B cell (primary cell): ENCODE results near the gene EPN1. TPM values are rescaled to one million over a fixed set of nuclear protein-coding genes. Genes with fewer than 3 reads are reported as not detected.
A peak's percentile ranks its signal among the peaks of the same experiment; 100 is the strongest.

Experiments
- ATAC-seq: fragments of 200-7000 bp; cut with Tn5 transposase; one replicate; pipeline ENCODE4 v1.10.0; 2021; ENCODE audit warnings: low read depth, mild to moderate bottlenecking, moderate number of reproducible peaks, moderate library complexity
- CTCF ChIA-PET: fragments of 350-600 bp; sonication (Branson Sonifier 250); formaldehyde crosslinking; loops from one replicate; lab custom pipeline; 2021; ENCODE audit warnings: antibody characterized with exemption, inconsistent platforms; lab: Charles Lee
- POLR2A ChIA-PET: fragments of 350-600 bp; sonication (Branson Sonifier 250); formaldehyde crosslinking; loops from one replicate; lab custom pipeline; 2021; ENCODE audit warnings: antibody characterized with exemption; lab: Charles Lee
- DNase-seq: peaks from one replicate; pipeline ENCODE4 v3.0.0; 2013
- H2AFZ ChIP-seq: 2 replicates; pipeline ENCODE4 v1.6.1; 2012; ENCODE audit warnings: mild to moderate bottlenecking, low read depth, low read length; ENCODE audit not compliant: insufficient read depth, poor library complexity, severe bottlenecking
- H3K27ac ChIP-seq, 2 donors: 1 replicate in 1 of 2; 2 replicates in 1 of 2; pipeline ENCODE4 v1.5.1; 2012 to 2013; ENCODE audit warnings: low read length in 2 of 2, mild to moderate bottlenecking in 2 of 2, moderate library complexity in 1 of 2
- H3K27me3 ChIP-seq, 4 experiments: fragments of 200-600 bp in 1 of 4; sonication (generic) in 1 of 4; replicated peaks in 1 of 4; 1 replicate in 2 of 4; 2 replicates in 2 of 4; pipeline versions ENCODE4 v1.6.1 to v1.7.0; 2013 to 2016; ENCODE audit warnings: low read length in 3 of 4, mild to moderate bottlenecking in 2 of 4, mixed read lengths in 1 of 4, moderate library complexity in 1 of 4; ENCODE audit not compliant: insufficient read depth in 4 of 4, control insufficient read depth in 3 of 4; ENCODE audit errors: control extremely low read depth in 1 of 4
- H3K36me3 ChIP-seq, 2 experiments: replicated peaks in 1 of 2; 1 replicate in 1 of 2; 2 replicates in 1 of 2; pipeline versions ENCODE4 v1.6.1 to v1.7.1; 2013; ENCODE audit warnings: low read length in 1 of 2; ENCODE audit not compliant: insufficient read depth in 2 of 2, control insufficient read depth in 1 of 2; ENCODE audit errors: control extremely low read depth in 1 of 2, extremely low read depth in 1 of 2
- H3K4me1 ChIP-seq, 2 donors: fragments of 200-600 bp in 1 of 2; sonication (generic) in 1 of 2; 1 replicate in 1 of 2; 2 replicates in 1 of 2; pipeline versions ENCODE4 v1.5.1 to v1.6.1; 2013 to 2017; ENCODE audit warnings: low read length in 2 of 2; ENCODE audit not compliant: control insufficient read depth in 2 of 2, insufficient read depth in 2 of 2
- H3K4me2 ChIP-seq: replicated peaks from 2 replicates; pipeline ENCODE3; 2012; ENCODE audit warnings: mild to moderate bottlenecking, low read depth, low read length; ENCODE audit not compliant: poor library complexity, severe bottlenecking
- H3K4me3 ChIP-seq, 5 experiments: fragments of 200-600 bp in 1 of 5; sonication (generic) in 1 of 5; 1 replicate in 3 of 5; 2 replicates in 2 of 5; pipeline versions ENCODE4 v1.5.1 to v1.7.0; 2011 to 2016; ENCODE audit warnings: low read length in 4 of 5, mild to moderate bottlenecking in 4 of 5, low read depth in 2 of 5, control low read depth in 1 of 5, moderate library complexity in 1 of 5; ENCODE audit not compliant: insufficient read depth in 1 of 5; ENCODE audit errors: control extremely low read depth in 1 of 5, extremely low read depth in 1 of 5
- H3K79me2 ChIP-seq: fragments of 200-600 bp; sonication (generic); one replicate; pipeline ENCODE4 v1.6.0; 2016; ENCODE audit warnings: low read length; ENCODE audit not compliant: control insufficient read depth, insufficient read depth
- H3K9ac ChIP-seq: fragments of 200-600 bp; sonication (generic); 2 replicates; pipeline ENCODE4 v1.6.1; 2017; ENCODE audit warnings: mild to moderate bottlenecking, low read length, moderate library complexity
- H3K9me3 ChIP-seq, 3 donors: one replicate each; pipeline versions ENCODE4 v1.6.1 to v1.7.1; 2013; ENCODE audit warnings: low read length in 2 of 3; ENCODE audit not compliant: control insufficient read depth in 2 of 3, insufficient read depth in 1 of 3; ENCODE audit errors: control extremely low read depth in 1 of 3
- H4K20me1 ChIP-seq: 2 replicates; pipeline ENCODE4 v1.6.0; 2012; ENCODE audit warnings: mild to moderate bottlenecking, low read length; ENCODE audit not compliant: insufficient read depth, control insufficient read depth, poor library complexity, severe bottlenecking
- H3K27ac Mint-ChIP-seq: one replicate; pipeline ENCODE4 v1.8.0; 2021; ENCODE audit warnings: mixed read lengths
- H3K27me3 Mint-ChIP-seq: one replicate; pipeline ENCODE4 v1.8.0; 2021; ENCODE audit warnings: mixed read lengths
- H3K4me1 Mint-ChIP-seq: one replicate; pipeline ENCODE4 v1.8.0; 2021; ENCODE audit warnings: mixed read lengths
- H3K4me3 Mint-ChIP-seq: one replicate; pipeline ENCODE4 v1.8.0; 2021; ENCODE audit warnings: mixed read lengths
- H3K9me3 Mint-ChIP-seq: one replicate; pipeline ENCODE4 v1.8.0; 2022; ENCODE audit warnings: mixed read lengths; ENCODE audit not compliant: insufficient read depth
- CTCF ChIP-seq: fragments of 200-600 bp; IDR thresholded peaks from one replicate; pipeline ENCODE4 v1.8.0; 2022; ENCODE audit warnings: antibody characterized with exemption, mild to moderate bottlenecking
- EZH2 ChIP-seq: IDR thresholded peaks from 2 replicates; pipeline ENCODE4 v1.6.1; 2012; ENCODE audit warnings: borderline replicate concordance, low read depth, mild to moderate bottlenecking, moderate library complexity, low read length; ENCODE audit not compliant: insufficient read depth, poor library complexity, severe bottlenecking
- WGBS: methylation state at CpG from one replicate; pipeline ENCODE4 v1.1.5; 2013; ENCODE audit warnings: missing lambda C conversion rate; ENCODE audit not compliant: insufficient coverage; 5-methylcytosine and 5-hydroxymethylcytosine counted together
- intact Hi-C: fragments of 100-400 bp; cut with micrococcal nuclease; formaldehyde crosslinking; loops from one replicate; pipeline ENCODE4 v1.10.0; 2022
- polyA plus RNA-seq: library from polyadenylated mRNA; depleted of rRNA; stranded (reverse); fragments of >200 nt; gene quantifications from 2 replicates; pipeline ENCODE4 v1.2.3, GENCODE V29; 2012
- total RNA-seq, 2 donors: library from RNA; stranded (reverse); fragments of 120-200 nt in 1 of 2; gene quantifications; 1 replicate in 1 of 2; 2 replicates in 1 of 2; pipeline versions ENCODE4 v1.2.3 to v1.2.4, GENCODE V29; 2013 to 2022

The EPN1 gene
- total and polyA plus RNA-seq, 2 donors (not counting 1 experiment from before 2014, with no cell fraction given) = 54.4 to 63.9 TPM

- Histone ChIP-seq H4K20me1 (no peaks in the 10 kb centered on the region), H3K79me2 (peaks cover 35% of the 10 kb centered on the region), H3K4me2 (peak overlapping the region; percentile 94), H3K36me3 (peaks cover 0 to 2% of the 10 kb centered on the region in 2 experiments), H3K27me3 (no peaks in the 10 kb centered on the region), H2AFZ (no peak overlapping the region), H3K27ac (peak overlapping the region in 1 of 2 donors; percentile 98), H3K9ac (no peak overlapping the region), H3K4me1 (peaks cover 20 to 55% of the 10 kb centered on the region in 2 donors), H3K9me3 (peaks cover 0 to under 1% (median 0%) of the 10 kb centered on the region in 3 donors), H3K4me3 (peak overlapping the region in 1 of 5 experiments; percentile 100)
- TF ChIP-seq EZH2 (no peak), CTCF (no peak)
- Mint-ChIP-seq H3K9me3 (no peaks in the 10 kb centered on the region), H3K27ac (peak overlapping the region; percentile 32), H3K27me3 (no peaks in the 10 kb centered on the region), H3K4me1 (peaks cover 51% of the 10 kb centered on the region), H3K4me3 (no peak overlapping the region)
- ATAC-seq = no peak
- 92% methylated on average over 8 of the region's 8 CpGs for WGBS
- intact Hi-C loops = loop anchor here (5.0 to 10.0 kb wide), 4 partner anchors 132 to 681 kb away; partner anchors contain the start of genes PPP1R12C, PPP6R1 and ZSCAN5A
- ChIA-PET POLR2A (interaction anchor here (1.3 to 6.2 kb wide), 5 partner anchors 9 to 295 kb away, joined by 4 to 55 read pairs (median 12); partner anchors contain the start of genes CCDC106, KMT5C, U2AF2 and ZNF784), CTCF (interaction anchor here (1.0 to 9.4 kb wide), 20 partner anchors 9 to 700 kb away, joined by 3 to 132 read pairs (median 22); partner anchors contain the start of genes CCDC106, TMEM238, U2AF2 and ZNF581)
- DNase-seq = no peak
Measured at GRCh38 chr19:55633861-55634260, 41.2 kb upstream of the EPN1 start.

GRCh38 chr19:55635334-55635717, 39.7 kb upstream of the EPN1 start:
- Histone ChIP-seq H3K4me2 (peak overlapping the region; percentile 94), H3K4me3 (peak overlapping the region; percentile 74 to 100 (median 93)), H3K36me3 (peaks cover 0 to 2% of the 10 kb centered on the region in 2 experiments), H3K9me3 (peaks cover 0 to 7% (median 0%) of the 10 kb centered on the region in 3 donors), H3K27me3 (no peaks in the 10 kb centered on the region), H3K4me1 (peaks cover 20 to 65% of the 10 kb centered on the region in 2 donors), H2AFZ (peak overlapping the region; percentile 56), H3K79me2 (peaks cover 35% of the 10 kb centered on the region), H3K9ac (peak overlapping the region; percentile 100), H3K27ac (peak overlapping the region; percentile 98 to 100), H4K20me1 (no peaks in the 10 kb centered on the region)
- 7% methylated on average over 9 of the region's 9 CpGs for WGBS
- Mint-ChIP-seq H3K4me3 (peak overlapping the region; percentile 96), H3K4me1 (peaks cover 61% of the 10 kb centered on the region), H3K27me3 (no peaks in the 10 kb centered on the region), H3K27ac (peak overlapping the region; percentile 98), H3K9me3 (no peaks in the 10 kb centered on the region)
- intact Hi-C loops = loop anchor here (1.0 to 10.0 kb wide), 4 partner anchors 8 to 679 kb away; partner anchors contain the start of genes PPP1R12C, PPP6R1, ZNF581 and ZSCAN5A
- POLR2A ChIA-PET = interaction anchor here (0.7 to 6.2 kb wide), 13 partner anchors 8 to 296 kb away, joined by 3 to 55 read pairs (median 4); partner anchors contain the start of genes CCDC106, FIZ1, ISOC2 and KMT5C
- CTCF ChIA-PET = interaction anchor here (0.6 to 9.4 kb wide), 8 partner anchors 11 to 494 kb away, joined by 3 to 131 read pairs (median 6); partner anchors contain the start of genes CCDC106, U2AF2, ZNF524 and ZNF784
- DNase-seq (peak; percentile 61), ATAC-seq (no peak)
- TF ChIP-seq EZH2 = no peak
- TF ChIP-seq CTCF = no peak
